HepG2 (cell line): ENCODE data around the gene LMAN2. TPM values are rescaled to one million over a fixed set of nuclear protein-coding genes. Genes with fewer than 3 reads are reported as not detected.
A peak's percentile ranks its signal among the peaks of the same experiment; 100 is the strongest.

Experiments used
- AHR ChIP-seq: IDR thresholded peaks from 2 replicates; pipeline ENCODE4 v1.6.1; 2018; ENCODE audit warnings: missing genetic modification reagents, missing compliant biosample characterization
- ASH2L ChIP-seq: fragments of 300-600, 200-600 bp; sonication (generic); IDR thresholded peaks from 2 replicates; pipeline ENCODE4 v1.7.0; 2017; ENCODE audit warnings: low read depth, mild to moderate bottlenecking, moderate library complexity, mixed read lengths, low read length; ENCODE audit not compliant: insufficient read length
- ATF6 ChIP-seq: sonication (generic); formaldehyde crosslinking; conservative IDR thresholded peaks from 2 replicates; pipeline ENCODE4 v1.4.0; 2020; ENCODE audit warnings: missing genetic modification reagents
- EZH2 ChIP-seq: conservative IDR thresholded peaks from 2 replicates; pipeline ENCODE4 v1.6.1; 2012; ENCODE audit warnings: mild to moderate bottlenecking, low read depth, low read length, moderate library complexity
- HOXD1 ChIP-seq: sonication (generic); formaldehyde crosslinking; IDR thresholded peaks from 2 replicates; pipeline ENCODE4 v1.5.0; 2020; ENCODE audit warnings: missing genetic modification reagents
- MTA3 ChIP-seq: sonication (generic); formaldehyde crosslinking; IDR thresholded peaks from 2 replicates; pipeline ENCODE4 v1.4.0; 2020; ENCODE audit warnings: missing genetic modification reagents
- MYC ChIP-seq: sonication (generic); formaldehyde crosslinking; IDR thresholded peaks from 2 replicates; pipeline ENCODE4 v1.9.0; 2021; ENCODE audit warnings: missing genetic modification reagents, borderline replicate concordance
- NFE2L2 ChIP-seq: fragments of 150-350 bp; IDR thresholded peaks from 2 replicates; pipeline ENCODE4 v1.6.1; 2014; ENCODE audit warnings: low read length
- NFYB ChIP-seq: sonication (generic); formaldehyde crosslinking; IDR thresholded peaks from 2 replicates; pipeline ENCODE4 v1.4.0; 2020; ENCODE audit warnings: missing genetic modification reagents
- NFYC ChIP-seq: IDR thresholded peaks from 2 replicates; pipeline ENCODE4 v1.6.1; 2016; ENCODE audit warnings: missing genetic modification reagents, missing compliant biosample characterization
- PRDM4 ChIP-seq: sonication (generic); formaldehyde crosslinking; IDR thresholded peaks from 2 replicates; pipeline ENCODE4 v1.9.0; 2021; ENCODE audit warnings: missing genetic modification reagents, borderline replicate concordance
- PRMT3 ChIP-seq: sonication (generic); formaldehyde crosslinking; IDR thresholded peaks from 2 replicates; pipeline ENCODE4 v1.8.1; 2022; ENCODE audit warnings: low read depth, mild to moderate bottlenecking, moderate library complexity, missing genetic modification reagents, borderline replicate concordance
- RBAK ChIP-seq: sonication (generic); formaldehyde crosslinking; IDR thresholded peaks from 2 replicates; pipeline ENCODE4 v1.5.1; 2020; ENCODE audit warnings: mild to moderate bottlenecking, missing genetic modification reagents
- RCOR2 ChIP-seq: IDR thresholded peaks from 2 replicates; pipeline ENCODE4 v1.6.1; 2016; ENCODE audit warnings: missing biosample characterization, missing genetic modification reagents
- SRSF9 ChIP-seq: fragments of 200-400 bp; formaldehyde crosslinking; IDR thresholded peaks from 2 replicates; pipeline ENCODE4 v1.6.1; 2018; ENCODE audit warnings: borderline replicate concordance, mild to moderate bottlenecking, low read depth, low read length; ENCODE audit not compliant: insufficient read depth, poor library complexity, severe bottlenecking
- TCF12 ChIP-seq, 2 experiments: fragments of 450-650 bp in 1 of 2; sonication (generic) in 1 of 2; formaldehyde crosslinking in 1 of 2; IDR thresholded peaks; 2 replicates each; pipeline versions ENCODE4 v1.6.1 to v1.8.0; 2017 to 2022; ENCODE audit warnings: antibody characterized with exemption in 1 of 2, mild to moderate bottlenecking in 1 of 2, missing genetic modification reagents in 1 of 2, moderate library complexity in 1 of 2
- USF2 ChIP-seq, 2 experiments: sonication (generic) in 1 of 2; formaldehyde crosslinking in 1 of 2; IDR thresholded peaks; 2 replicates each; pipeline versions ENCODE4 v1.5.1 to v1.6.1; 2011 to 2020; ENCODE audit warnings: borderline replicate concordance in 1 of 2, low read depth in 1 of 2, low read length in 1 of 2, mild to moderate bottlenecking in 1 of 2, missing genetic modification reagents in 1 of 2, moderate library complexity in 1 of 2
- ZBTB38 ChIP-seq: sonication (generic); formaldehyde crosslinking; IDR thresholded peaks from 2 replicates; pipeline ENCODE4 v1.5.1; 2020; ENCODE audit warnings: mild to moderate bottlenecking, missing genetic modification reagents
- ZNF34 ChIP-seq: sonication (generic); formaldehyde crosslinking; IDR thresholded peaks from 2 replicates; pipeline ENCODE4 v1.4.0; 2020; ENCODE audit warnings: mild to moderate bottlenecking, missing genetic modification reagents, borderline replicate concordance
- ZNF350 ChIP-seq: sonication (generic); formaldehyde crosslinking; IDR thresholded peaks from 2 replicates; pipeline ENCODE4 v1.4.0; 2020; ENCODE audit warnings: mild to moderate bottlenecking, low read depth, missing genetic modification reagents, borderline replicate concordance
- ZNF574 ChIP-seq: sonication (generic); formaldehyde crosslinking; IDR thresholded peaks from 2 replicates; pipeline ENCODE4 v1.4.0; 2020; ENCODE audit warnings: missing genetic modification reagents
- polyA plus RNA-seq, 8 experiments: library from polyadenylated mRNA; depleted of rRNA in 3 of 8; stranded (reverse) in 7 of 8; unstranded in 1 of 8; fragments of >200 nt; fragmentation: Illumina TruSeq in 4 of 8; extraction: Trizol in 4 of 8; gene quantifications; 2 replicates each; pipeline versions ENCODE4 v1.2.1 to v1.2.3, GENCODE V29; 2011 to 2016; ENCODE audit warnings: low read depth in 4 of 8, missing spikeins in 1 of 8, mixed read lengths in 1 of 8; ENCODE audit not compliant: insufficient read depth in 1 of 8
- total RNA-seq, 5 experiments: library from RNA; depleted of rRNA; stranded (reverse); fragments of >200 nt; fragmentation: Illumina TruSeq; extraction: Trizol; gene quantifications; 2 replicates each; pipeline ENCODE4 v1.2.3, GENCODE V29; 2016; ENCODE audit warnings: low read depth in 1 of 5

LMAN2 gene
- total and polyA plus RNA-seq, 2 of the 13 experiments (the other 11 are each of a cell fraction or from before 2014, with no cell fraction given) = 191 to 197 TPM

DNA sequence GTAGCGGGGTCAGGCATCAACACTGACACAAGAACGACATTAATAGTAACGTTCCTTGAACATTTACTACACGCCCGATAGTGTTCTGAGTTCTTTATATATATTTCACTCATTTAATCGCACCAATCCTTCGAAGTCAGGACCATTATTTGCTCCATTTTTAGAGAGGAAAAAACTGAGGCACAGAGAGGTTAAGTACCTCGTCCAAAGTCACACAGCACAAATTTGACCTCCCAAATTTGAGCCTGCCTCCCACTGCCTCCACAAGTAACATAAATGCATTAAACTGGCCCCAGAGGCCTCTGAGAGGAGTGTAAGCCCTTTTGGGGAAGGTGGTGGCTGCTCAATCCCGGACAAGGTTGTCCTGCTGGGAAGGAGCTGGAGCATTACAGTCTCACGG lies 12.1 kb upstream of the LMAN2 start (continued):
- TF ChIP-seq USF2 (IDR thresholded peaks at IDR 0.05; ENCODE audit: low read depth, low read length) (no peak), USF2 (CRISPR knock-in tag; IDR thresholded peaks at IDR 0.05; ENCODE audit: borderline replicate concordance) (no peak), PRMT3 (CRISPR knock-in tag) (no peak), AHR (no peak), ZNF574 (CRISPR knock-in tag) (no peak), ZNF350 (CRISPR knock-in tag) (no peak), ZBTB38 (CRISPR knock-in tag) (no peak), NFYB (no peak), NFYC (no peak), MYC (CRISPR knock-in tag) (no peak), EZH2 (no peak), NFE2L2 (0 out of 2 replicates have a peak, but pooled peaks have one; percentile 9), RCOR2 (peak; percentile 86), MTA3 (CRISPR knock-in tag) (no peak), RBAK (no peak), ASH2L (peak; percentile 22), PRDM4 (CRISPR knock-in tag) (no peak), ATF6 (CRISPR knock-in tag) (no peak), ZNF34 (CRISPR knock-in tag) (no peak), TCF12 (IDR thresholded peaks at IDR 0.05) (no peak), TCF12 (CRISPR knock-in tag; IDR thresholded peaks at IDR 0.05) (no peak), HOXD1 (CRISPR knock-in tag) (no peak), SRSF9 (no peak)
